HEK293 (cell line): ENCODE results near the gene KLF16.

Experiments
- ELK4 ChIP-seq: IDR thresholded peaks from 2 replicates; pipeline ENCODE4 v1.6.1; 2011; ENCODE audit warnings: mild to moderate bottlenecking, low read depth, low read length, borderline replicate concordance
- FEZF1 ChIP-seq: fragments of 450-650 bp; formaldehyde crosslinking; IDR thresholded peaks from 2 replicates; pipeline ENCODE4 v1.5.1; 2016; ENCODE audit warnings: missing biosample characterization, missing genetic modification characterization
- GFI1B ChIP-seq: fragments of 450-650 bp; formaldehyde crosslinking; IDR thresholded peaks from 2 replicates; pipeline ENCODE4 v1.5.1; 2016; ENCODE audit warnings: missing biosample characterization, missing genetic modification characterization
- KLF9 ChIP-seq: fragments of 450-650 bp; formaldehyde crosslinking; IDR thresholded peaks from 2 replicates; pipeline ENCODE4 v1.5.1; 2016; ENCODE audit warnings: missing biosample characterization, missing genetic modification characterization, low read depth
- MZF1 ChIP-seq: fragments of 450-650 bp; formaldehyde crosslinking; IDR thresholded peaks from 2 replicates; pipeline ENCODE4 v1.5.1; 2017; ENCODE audit warnings: missing biosample characterization, missing genetic modification characterization, borderline replicate concordance
- SALL2 ChIP-seq: fragments of 450-650 bp; formaldehyde crosslinking; IDR thresholded peaks from 2 replicates; pipeline ENCODE4 v1.5.0; 2017; ENCODE audit warnings: missing biosample characterization, mild to moderate bottlenecking, missing genetic modification characterization, borderline replicate concordance
- SETDB1 ChIP-seq: IDR thresholded peaks from one replicate; pipeline ENCODE4 v1.6.1; 2017; ENCODE audit warnings: mild to moderate bottlenecking, low read length, moderate library complexity, mixed read lengths; ENCODE audit not compliant: insufficient read length
- ZBTB49 ChIP-seq: fragments of 450-650 bp; formaldehyde crosslinking; IDR thresholded peaks from 2 replicates; pipeline ENCODE4 v1.5.1; 2016; ENCODE audit warnings: missing biosample characterization, missing genetic modification characterization, low read depth
- ZBTB7A ChIP-seq: fragments of 450-650 bp; formaldehyde crosslinking; IDR thresholded peaks from 2 replicates; pipeline ENCODE4 v1.5.1; 2016; ENCODE audit warnings: low read depth, missing biosample characterization, missing genetic modification characterization
- ZBTB8A ChIP-seq: fragments of 450-650 bp; formaldehyde crosslinking; IDR thresholded peaks from 2 replicates; pipeline ENCODE4 v1.5.1; 2016; ENCODE audit warnings: missing biosample characterization, missing genetic modification characterization
- ZIC2 ChIP-seq: fragments of 450-650 bp; formaldehyde crosslinking; IDR thresholded peaks from 2 replicates; pipeline ENCODE4 v1.5.1; 2016; ENCODE audit warnings: missing biosample characterization, missing genetic modification characterization
- ZNF10 ChIP-seq: fragments of 450-650 bp; formaldehyde crosslinking; IDR thresholded peaks from 2 replicates; pipeline ENCODE4 v1.5.1; 2017; ENCODE audit warnings: missing biosample characterization, missing genetic modification characterization
- ZNF148 ChIP-seq: fragments of 450-650 bp; formaldehyde crosslinking; IDR thresholded peaks from 2 replicates; pipeline ENCODE4 v1.5.0; 2017; ENCODE audit warnings: missing biosample characterization, missing genetic modification characterization, borderline replicate concordance
- ZNF16 ChIP-seq: fragments of 450-650 bp; formaldehyde crosslinking; IDR thresholded peaks from 2 replicates; pipeline ENCODE4 v1.5.1; 2016; ENCODE audit warnings: low read depth, missing biosample characterization, missing genetic modification characterization
- ZNF184 ChIP-seq: fragments of 450-650 bp; IDR thresholded peaks from 2 replicates; pipeline ENCODE4 v1.5.1; 2018; ENCODE audit warnings: missing biosample characterization, mild to moderate bottlenecking, missing genetic modification characterization
- ZNF19 ChIP-seq: fragments of 450-650 bp; formaldehyde crosslinking; IDR thresholded peaks from 2 replicates; pipeline ENCODE4; 2016; ENCODE audit warnings: missing biosample characterization, missing genetic modification characterization, low read depth
- ZNF211 ChIP-seq: fragments of 450-650 bp; formaldehyde crosslinking; IDR thresholded peaks from 2 replicates; pipeline ENCODE4 v1.5.1; 2016; ENCODE audit warnings: low read depth, missing biosample characterization, missing genetic modification characterization
- ZNF23 ChIP-seq: fragments of 450-650 bp; formaldehyde crosslinking; IDR thresholded peaks from 2 replicates; pipeline ENCODE4 v1.5.1; 2016; ENCODE audit warnings: missing biosample characterization, missing genetic modification characterization, borderline replicate concordance
- ZNF280C ChIP-seq: fragments of 450-650 bp; formaldehyde crosslinking; IDR thresholded peaks from 2 replicates; pipeline ENCODE4 v1.5.1; 2016; ENCODE audit warnings: missing biosample characterization, missing genetic modification characterization
- ZNF292 ChIP-seq: fragments of 450-650 bp; formaldehyde crosslinking; IDR thresholded peaks from 2 replicates; pipeline ENCODE4 v1.5.1; 2016; ENCODE audit warnings: low read depth, missing biosample characterization, missing genetic modification characterization, borderline replicate concordance
- ZNF311 ChIP-seq: fragments of 450-650 bp; formaldehyde crosslinking; IDR thresholded peaks from 2 replicates; pipeline ENCODE4 v1.5.1; 2017; ENCODE audit warnings: missing biosample characterization, missing genetic modification characterization, borderline replicate concordance
- ZNF423 ChIP-seq: fragments of 450-650 bp; formaldehyde crosslinking; IDR thresholded peaks from 2 replicates; pipeline ENCODE4 v1.5.1; 2016; ENCODE audit warnings: missing biosample characterization, missing genetic modification characterization
- ZNF510 ChIP-seq: fragments of 450-650 bp; formaldehyde crosslinking; IDR thresholded peaks from 2 replicates; pipeline ENCODE4 v1.5.1; 2018; ENCODE audit warnings: mild to moderate bottlenecking, missing genetic modification characterization, missing biosample characterization; ENCODE audit not compliant: insufficient replicate concordance
- ZNF548 ChIP-seq: fragments of 450-650 bp; formaldehyde crosslinking; IDR thresholded peaks from 2 replicates; pipeline ENCODE4 v1.5.1; 2016; ENCODE audit warnings: missing biosample characterization, missing genetic modification characterization
- ZNF561 ChIP-seq: fragments of 450-650 bp; IDR thresholded peaks from 2 replicates; pipeline ENCODE4 v1.5.1; 2018; ENCODE audit warnings: missing biosample characterization, missing genetic modification characterization, borderline replicate concordance
- ZNF76 ChIP-seq: fragments of 450-650 bp; formaldehyde crosslinking; IDR thresholded peaks from 2 replicates; pipeline ENCODE4; 2016; ENCODE audit warnings: low read depth, missing biosample characterization, missing genetic modification characterization, borderline replicate concordance
- ZNF768 ChIP-seq: fragments of 450-650 bp; formaldehyde crosslinking; IDR thresholded peaks from 2 replicates; pipeline ENCODE4 v1.5.1; 2018; ENCODE audit warnings: missing biosample characterization, mild to moderate bottlenecking, missing genetic modification characterization
- ZNF777 ChIP-seq: fragments of 450-650 bp; formaldehyde crosslinking; IDR thresholded peaks from 2 replicates; pipeline ENCODE4 v1.5.1; 2017; ENCODE audit warnings: missing biosample characterization, missing genetic modification characterization, borderline replicate concordance
- ZNF791 ChIP-seq: fragments of 450-650 bp; formaldehyde crosslinking; IDR thresholded peaks from 2 replicates; pipeline ENCODE4 v1.5.1; 2016; ENCODE audit warnings: missing biosample characterization, missing genetic modification characterization
- ZSCAN16 ChIP-seq: fragments of 450-650 bp; formaldehyde crosslinking; IDR thresholded peaks from 2 replicates; pipeline ENCODE4 v1.5.1; 2016; ENCODE audit warnings: missing biosample characterization, missing genetic modification characterization
- ZSCAN30 ChIP-seq: fragments of 450-650 bp; IDR thresholded peaks from 2 replicates; pipeline ENCODE4 v1.5.1; 2018; ENCODE audit warnings: missing biosample characterization, mild to moderate bottlenecking, missing genetic modification characterization, moderate library complexity

Gene KLF16

GRCh38 chr19:1853295-1854038 is 9.9 kb downstream of the KLF16 start (continued):
- no peak for TF ChIP-seq ZBTB49 (tag by site-specific recombination)
- TF ChIP-seq ZBTB7A (tag by site-specific recombination), result no peak
- TF ChIP-seq ZNF280C (tag by site-specific recombination), result no peak
- peak; percentile 17; the same call in 1 of the 2 replicates for TF ChIP-seq ZNF561
- TF ChIP-seq ZNF768 (tag by site-specific recombination), result no peak
- TF ChIP-seq ZNF510 (tag by site-specific recombination), result no peak
- no peak for TF ChIP-seq ZNF311 (tag by site-specific recombination)
- TF ChIP-seq ZNF548 (tag by site-specific recombination), result no peak
- TF ChIP-seq ZNF791, result no peak
- TF ChIP-seq ZNF292 (tag by site-specific recombination), result no peak
- no peak for TF ChIP-seq ZNF10
- no peak for TF ChIP-seq ZNF423
- TF ChIP-seq SALL2 (tag by site-specific recombination), result no peak
- TF ChIP-seq ZSCAN30 (tag by site-specific recombination), result peak; percentile 87
- no peak for TF ChIP-seq ZNF19 (tag by site-specific recombination)
- TF ChIP-seq ZNF23 (tag by site-specific recombination), result no peak
- TF ChIP-seq FEZF1 (tag by site-specific recombination), result 0 out of 2 replicates have a peak, but pooled peaks have one; percentile 7
- no peak for TF ChIP-seq ZNF16 (tag by site-specific recombination)
- no peak for TF ChIP-seq ELK4
- TF ChIP-seq ZNF777 (tag by site-specific recombination), result no peak
- TF ChIP-seq SETDB1, result no peak
- TF ChIP-seq ZNF211 (tag by site-specific recombination), result no peak
- TF ChIP-seq ZNF184, result no peak
- TF ChIP-seq ZIC2 (tag by site-specific recombination), result no peak
- TF ChIP-seq ZNF148, result no peak
- TF ChIP-seq ZSCAN16, result no peak
- TF ChIP-seq MZF1 (tag by site-specific recombination), result no peak
- TF ChIP-seq ZBTB8A, result peak; percentile 52; the same call in 1 of the 2 replicates
- no peak for TF ChIP-seq KLF9 (tag by site-specific recombination)
- no peak for TF ChIP-seq GFI1B (tag by site-specific recombination)
- no peak for TF ChIP-seq ZNF76 (tag by site-specific recombination)
